ENCODE measurements around the gene HOXA4. TPM values are rescaled to one million over a fixed set of nuclear protein-coding genes. Genes with fewer than 3 reads are reported as not detected.

Gene HOXA4
- total RNA-seq, 1 donor, result 0.72 TPM

DNA sequence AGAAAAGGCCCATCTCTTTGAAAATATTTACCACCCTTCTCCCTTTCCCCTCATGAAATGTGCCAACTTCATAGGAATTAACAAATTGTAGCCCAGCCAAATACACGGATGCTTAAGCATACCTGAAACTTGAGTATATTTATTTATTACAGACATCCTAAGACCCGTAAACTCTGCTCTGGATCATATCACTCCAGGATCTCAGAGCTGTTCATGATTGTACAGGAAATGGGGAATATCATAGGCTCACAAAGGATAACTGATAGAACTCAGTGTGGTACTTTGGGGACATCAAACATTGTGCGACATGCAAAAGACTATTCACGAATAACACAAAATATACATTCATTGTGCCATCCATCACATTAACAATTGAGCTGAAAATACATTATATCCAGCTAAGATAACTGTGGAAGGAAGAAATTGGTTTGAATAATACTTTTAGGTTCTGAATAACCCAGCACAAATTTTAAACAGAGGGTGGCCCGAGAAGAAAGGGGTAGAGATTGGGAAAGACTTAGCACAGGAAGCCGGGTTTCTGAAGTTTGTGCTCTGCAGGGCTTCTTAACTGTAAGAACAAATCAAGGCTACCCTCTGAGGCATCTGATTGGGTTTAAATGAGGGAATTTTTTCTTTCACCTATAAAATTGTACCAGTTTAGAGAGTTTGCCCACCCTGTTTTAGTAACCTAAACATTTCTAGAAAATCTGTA, 37.2 kb downstream of the HOXA4 start:
- Histone ChIP-seq H3K4me3 (ENCODE audit: insufficient read depth, low read length) (no peak overlapping the region), H3K27me3 (ENCODE audit: insufficient read depth, low read length) (no peaks in the 10 kb centered on the region)

DNA sequence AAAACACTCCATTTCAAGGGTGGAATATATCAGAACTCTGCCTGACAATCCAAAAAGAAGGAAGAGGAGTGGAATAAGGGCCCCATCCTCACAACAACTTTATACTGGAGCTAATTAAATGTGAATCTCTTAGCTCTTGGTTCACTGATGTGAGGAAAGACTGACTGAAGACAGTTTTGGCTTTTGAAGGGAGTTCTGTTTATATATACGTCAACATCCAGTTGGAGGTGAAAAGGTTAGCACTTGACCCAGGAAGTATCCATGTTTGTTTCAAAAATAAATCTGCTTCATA, 37.8 kb downstream of the HOXA4 start:
- peaks cover 34% of the 10 kb centered on the region for H3K79me2 ChIP-seq (ENCODE audit: insufficient read depth, low read length)
- no peak overlapping the region for H3K4me2 ChIP-seq (ENCODE audit: insufficient read depth, low read length)
- H3K36me3 ChIP-seq (ENCODE audit: insufficient read depth, low read length), result no peaks in the 10 kb centered on the region
- no peak for DNase-seq (ENCODE audit: insufficient read length, low spot score, missing footprints)
- H2AFZ ChIP-seq (ENCODE audit: low read length), result no peak overlapping the region
- H4K20me1 ChIP-seq (ENCODE audit: insufficient read depth, low read length), result peaks cover 5% of the 10 kb centered on the region
- H3K27me3 ChIP-seq (ENCODE audit: insufficient read depth, low read length), result no peaks in the 10 kb centered on the region
- H3K27ac ChIP-seq (ENCODE audit: low read depth, low read length), result no peak overlapping the region
- H3K9me3 ChIP-seq (ENCODE audit: low read depth, low read length), result no peaks in the 10 kb centered on the region
- TF ChIP-seq, protein P1, sequence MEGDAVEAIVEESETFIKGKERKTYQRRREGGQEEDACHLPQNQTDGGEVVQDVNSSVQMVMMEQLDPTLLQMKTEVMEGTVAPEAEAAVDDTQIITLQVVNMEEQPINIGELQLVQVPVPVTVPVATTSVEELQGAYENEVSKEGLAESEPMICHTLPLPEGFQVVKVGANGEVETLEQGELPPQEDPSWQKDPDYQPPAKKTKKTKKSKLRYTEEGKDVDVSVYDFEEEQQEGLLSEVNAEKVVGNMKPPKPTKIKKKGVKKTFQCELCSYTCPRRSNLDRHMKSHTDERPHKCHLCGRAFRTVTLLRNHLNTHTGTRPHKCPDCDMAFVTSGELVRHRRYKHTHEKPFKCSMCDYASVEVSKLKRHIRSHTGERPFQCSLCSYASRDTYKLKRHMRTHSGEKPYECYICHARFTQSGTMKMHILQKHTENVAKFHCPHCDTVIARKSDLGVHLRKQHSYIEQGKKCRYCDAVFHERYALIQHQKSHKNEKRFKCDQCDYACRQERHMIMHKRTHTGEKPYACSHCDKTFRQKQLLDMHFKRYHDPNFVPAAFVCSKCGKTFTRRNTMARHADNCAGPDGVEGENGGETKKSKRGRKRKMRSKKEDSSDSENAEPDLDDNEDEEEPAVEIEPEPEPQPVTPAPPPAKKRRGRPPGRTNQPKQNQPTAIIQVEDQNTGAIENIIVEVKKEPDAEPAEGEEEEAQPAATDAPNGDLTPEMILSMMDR (IDR thresholded peaks at IDR 0.05; ENCODE audit: extremely low read depth, low read depth, low read length), result no peak
- H3K4me3 ChIP-seq (ENCODE audit: insufficient read depth, low read length), result no peak overlapping the region
- H3K4me1 ChIP-seq (ENCODE audit: insufficient read depth, low read length), result peaks cover 15% of the 10 kb centered on the region

More for the DNA sequence above, 37.2 kb downstream of the HOXA4 start:
- Histone ChIP-seq H3K27ac (ENCODE audit: low read depth, low read length) (no peak overlapping the region), H3K36me3 (ENCODE audit: insufficient read depth, low read length) (no peaks in the 10 kb centered on the region), H4K20me1 (ENCODE audit: insufficient read depth, low read length) (peaks cover 5% of the 10 kb centered on the region), H3K9me3 (ENCODE audit: low read depth, low read length) (no peaks in the 10 kb centered on the region), H3K4me2 (ENCODE audit: insufficient read depth, low read length) (no peak overlapping the region), H3K4me1 (ENCODE audit: insufficient read depth, low read length) (peaks cover 16% of the 10 kb centered on the region), H2AFZ (ENCODE audit: low read length) (no peak overlapping the region), H3K79me2 (ENCODE audit: insufficient read depth, low read length) (peaks cover 39% of the 10 kb centered on the region)
- TF ChIP-seq, protein P1 (IDR thresholded peaks at IDR 0.05; ENCODE audit: extremely low read depth, low read depth, low read length), result no peak
- no peak for DNase-seq (ENCODE audit: insufficient read length, low spot score, missing footprints)

DNA sequence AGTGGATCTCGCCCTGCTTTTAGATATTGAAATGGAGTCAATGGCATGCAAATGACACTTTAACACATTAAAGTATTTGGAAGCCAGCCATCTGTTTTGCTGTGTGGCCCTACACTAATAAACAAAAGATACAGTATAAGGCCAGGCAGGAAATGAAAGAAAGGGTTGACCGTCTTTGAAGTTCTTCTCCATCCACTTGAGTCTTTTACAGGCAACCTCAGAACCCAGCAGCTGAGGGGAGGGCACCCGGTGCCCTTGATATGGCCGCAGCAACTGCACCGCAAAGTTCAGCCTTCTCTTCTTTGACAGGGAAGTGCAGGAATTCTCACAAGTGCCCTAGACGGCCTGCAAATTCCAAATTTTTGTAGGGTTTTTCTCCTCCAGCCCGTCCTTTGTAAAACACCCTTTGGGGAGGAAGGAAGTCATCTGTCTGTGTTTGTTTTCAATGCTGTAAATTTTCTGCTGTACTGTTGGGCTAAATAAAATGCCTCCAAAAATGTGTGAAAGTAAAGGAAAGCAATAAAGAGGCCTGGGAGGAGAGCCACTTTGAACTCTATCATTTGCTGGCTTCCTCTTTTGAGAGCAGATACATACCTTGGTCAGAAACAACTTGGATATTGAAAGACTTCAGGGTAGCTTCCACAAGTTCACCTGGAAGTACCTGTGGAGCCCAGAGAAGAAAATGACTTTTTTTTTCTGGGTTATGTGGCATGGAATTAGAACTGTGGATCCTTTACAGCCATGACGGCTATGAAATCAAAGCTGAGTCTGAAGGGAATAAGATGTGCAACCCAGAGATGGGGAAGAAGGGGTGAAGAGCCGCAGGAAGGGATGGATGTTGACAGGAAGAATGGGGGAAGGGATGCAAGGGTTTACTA, 38.4 kb downstream of the HOXA4 start:
- no peak for DNase-seq (ENCODE audit: insufficient read length, low spot score, missing footprints)
- TF ChIP-seq, protein P1 (IDR thresholded peaks at IDR 0.05; ENCODE audit: extremely low read depth, low read depth, low read length), result no peak
- Histone ChIP-seq H3K79me2 (ENCODE audit: insufficient read depth, low read length) (peaks cover 28% of the 10 kb centered on the region), H3K4me2 (ENCODE audit: insufficient read depth, low read length) (no peak overlapping the region), H4K20me1 (ENCODE audit: insufficient read depth, low read length) (peaks cover 1% of the 10 kb centered on the region), H3K27ac (ENCODE audit: low read depth, low read length) (no peak overlapping the region), H3K27me3 (ENCODE audit: insufficient read depth, low read length) (no peaks in the 10 kb centered on the region), H3K9me3 (ENCODE audit: low read depth, low read length) (no peaks in the 10 kb centered on the region), H2AFZ (ENCODE audit: low read length) (no peak overlapping the region), H3K4me3 (ENCODE audit: insufficient read depth, low read length) (no peak overlapping the region), H3K36me3 (ENCODE audit: insufficient read depth, low read length) (no peaks in the 10 kb centered on the region), H3K4me1 (ENCODE audit: insufficient read depth, low read length) (peaks cover 11% of the 10 kb centered on the region)

DNA sequence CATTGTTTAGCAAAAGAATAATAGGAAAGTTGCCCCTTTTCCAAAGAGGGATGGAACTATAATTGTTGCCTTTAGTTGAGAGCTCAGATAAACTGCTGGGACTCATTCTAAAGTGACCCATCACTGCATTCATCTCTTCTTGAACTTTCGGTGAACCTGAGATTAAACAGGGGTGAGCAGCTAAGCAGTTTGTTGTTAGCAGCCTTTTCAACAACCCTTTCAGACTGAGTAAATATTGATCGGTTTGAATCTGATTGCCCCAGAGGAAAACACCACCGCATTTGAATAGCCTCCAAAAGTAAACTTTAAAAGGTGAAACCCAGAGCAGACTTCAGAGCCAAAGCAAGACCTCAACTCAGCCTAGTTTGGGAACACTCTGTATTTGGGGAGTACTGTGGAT, 39.5 kb downstream of the HOXA4 start:
- H4K20me1 ChIP-seq (ENCODE audit: insufficient read depth, low read length), result no peaks in the 10 kb centered on the region
- no peak overlapping the region for H3K27ac ChIP-seq (ENCODE audit: low read depth, low read length)
- TF ChIP-seq, protein P1 (IDR thresholded peaks at IDR 0.05; ENCODE audit: extremely low read depth, low read depth, low read length), result no peak
- H2AFZ ChIP-seq (ENCODE audit: low read length), result no peak overlapping the region
- no peak overlapping the region for H3K4me3 ChIP-seq (ENCODE audit: insufficient read depth, low read length)
- H3K4me1 ChIP-seq (ENCODE audit: insufficient read depth, low read length), result peaks cover 8% of the 10 kb centered on the region
- H3K36me3 ChIP-seq (ENCODE audit: insufficient read depth, low read length), result no peaks in the 10 kb centered on the region
- H3K4me2 ChIP-seq (ENCODE audit: insufficient read depth, low read length), result no peak overlapping the region
- peaks cover 17% of the 10 kb centered on the region for H3K79me2 ChIP-seq (ENCODE audit: insufficient read depth, low read length)
- H3K9me3 ChIP-seq (ENCODE audit: low read depth, low read length), result no peaks in the 10 kb centered on the region
- no peaks in the 10 kb centered on the region for H3K27me3 ChIP-seq (ENCODE audit: insufficient read depth, low read length)
- no peak for DNase-seq (ENCODE audit: insufficient read length, low spot score, missing footprints)
